ENCODE results near the gene CD1B.
"Not testable (repeated sequence)": the region's sequence is repeated elsewhere in the genome, so short reads cannot be mapped to it uniquely, and the experiment has no call there.

CD1B gene

DNA sequence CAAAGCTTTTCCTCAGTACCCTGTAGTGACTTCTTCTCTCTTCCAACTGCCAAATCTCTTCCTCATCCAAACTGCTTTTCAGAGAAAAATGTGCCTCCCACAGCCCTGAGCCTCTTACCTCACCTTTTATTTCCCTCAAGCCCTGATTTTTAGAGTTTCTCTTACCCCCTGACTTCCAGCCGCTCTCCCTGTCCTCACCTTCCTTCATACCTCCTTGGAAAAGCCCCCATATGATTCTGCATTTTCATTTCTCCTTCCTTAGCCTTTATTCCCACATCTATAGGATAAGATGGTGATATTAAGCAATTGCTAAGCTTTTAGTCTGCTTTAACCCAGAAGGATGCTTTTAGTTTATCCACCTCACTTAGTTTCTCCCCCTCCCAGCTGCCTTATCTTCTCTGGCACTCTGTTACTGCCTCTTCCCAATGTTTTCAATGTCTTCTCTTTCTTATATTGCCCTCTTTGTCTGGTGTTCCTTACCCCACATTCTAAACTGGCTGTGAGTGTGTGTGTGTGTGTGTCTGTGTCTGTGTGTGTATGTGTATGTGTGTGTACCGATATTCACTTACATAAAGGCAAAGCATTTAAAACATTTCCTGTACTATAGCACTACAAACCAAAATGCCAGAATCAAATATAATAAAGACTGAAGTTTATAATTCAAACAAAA lies at the start of gene CD1B:
Gene CD1B, minus strand, starts transcription at position 51 of the 670 bp plus-strand sequence. CDS start 108 bp downstream, outside the sequence.
- DNase-seq = no peak

GRCh38 chr1:158374860-158375259 lies 43.5 kb upstream of the CD1B start:
- DNase-seq = peak; percentile 18

DNA sequence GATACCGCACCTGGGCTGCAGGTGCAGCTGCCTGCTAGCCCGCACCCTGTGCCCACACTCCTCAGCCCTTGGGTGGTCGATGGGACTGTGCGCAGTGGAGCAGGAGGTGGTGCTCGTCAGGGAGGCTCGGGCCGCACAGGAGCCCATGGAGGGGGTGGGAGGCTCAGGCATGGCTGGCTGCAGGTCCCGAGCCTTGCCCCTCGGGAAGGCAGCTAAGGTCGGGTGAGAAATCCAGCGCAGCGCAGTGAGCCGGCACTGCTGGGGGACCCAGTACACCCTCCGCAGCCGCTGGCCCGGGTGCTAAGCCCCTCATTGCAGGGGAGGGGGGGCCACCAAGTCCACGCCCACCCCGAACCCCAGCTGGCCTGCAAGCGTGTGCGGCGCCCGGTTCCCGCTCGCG lies 42.8 kb upstream of the CD1B start:
- not testable (repeated sequence) for DNase-seq

GRCh38 chr1:158371188-158371953 lies 40.0 kb upstream of the CD1B start:
- DNase-seq = no peak

DNA sequence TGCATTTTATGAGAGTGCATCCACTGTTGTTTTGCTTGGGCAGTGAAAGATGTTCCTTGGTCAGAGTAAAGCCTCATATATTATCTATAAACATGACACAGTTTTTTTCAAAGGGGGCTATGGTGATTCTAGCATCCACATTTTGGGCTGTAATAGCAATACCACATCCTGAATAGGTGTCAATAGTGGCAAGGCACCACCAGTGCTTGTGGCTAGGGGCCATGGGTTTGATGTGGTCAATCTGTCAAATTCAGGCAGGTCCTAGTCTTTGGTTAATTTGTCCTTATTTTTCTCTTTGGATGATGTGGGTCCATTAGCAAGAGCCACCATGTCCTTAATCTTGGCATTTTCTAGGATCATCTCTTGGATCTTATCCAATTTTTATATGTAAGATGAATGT lies 35.5 kb upstream of the CD1B start:
- DNase-seq = no peak

DNA sequence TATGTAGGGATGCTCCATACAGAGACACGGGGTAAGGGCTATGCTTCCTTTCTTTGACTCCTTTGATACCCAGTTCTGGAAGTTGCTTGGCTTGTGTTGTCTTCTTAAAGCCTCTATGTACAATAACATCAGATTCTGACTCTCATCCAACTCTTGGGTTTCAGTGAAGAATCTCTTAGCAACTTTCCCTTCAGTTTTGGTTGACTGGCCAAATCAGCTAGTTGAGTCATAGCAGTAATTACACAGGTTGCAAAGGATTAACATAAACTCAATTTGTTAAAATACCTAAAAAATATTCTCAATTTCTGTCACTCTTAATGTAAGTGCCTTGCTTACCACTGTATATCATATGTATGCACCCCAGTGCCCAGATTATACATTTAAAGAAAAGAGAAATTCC lies 31.6 kb upstream of the CD1B start:
- DNase-seq = no peak

DNA sequence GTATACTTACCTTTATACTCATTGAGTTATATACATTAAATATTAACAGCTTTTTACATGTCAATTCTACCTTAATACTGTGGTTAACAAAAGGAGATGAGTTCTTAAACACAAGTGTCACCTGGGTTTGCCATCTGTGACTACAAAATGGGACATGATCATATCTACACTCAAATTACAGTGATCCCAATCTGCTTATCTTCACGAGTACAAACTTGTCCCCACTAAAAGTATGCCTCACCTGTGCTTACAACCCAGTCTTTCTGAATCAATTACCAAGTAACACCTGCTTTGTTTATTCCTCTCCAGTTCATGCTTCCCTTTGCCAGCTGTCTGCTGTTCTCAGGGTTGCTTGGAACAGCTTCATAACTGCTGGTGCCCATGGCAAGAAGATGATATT lies 31.2 kb upstream of the CD1B start:
- DNase-seq = no peak

DNA sequence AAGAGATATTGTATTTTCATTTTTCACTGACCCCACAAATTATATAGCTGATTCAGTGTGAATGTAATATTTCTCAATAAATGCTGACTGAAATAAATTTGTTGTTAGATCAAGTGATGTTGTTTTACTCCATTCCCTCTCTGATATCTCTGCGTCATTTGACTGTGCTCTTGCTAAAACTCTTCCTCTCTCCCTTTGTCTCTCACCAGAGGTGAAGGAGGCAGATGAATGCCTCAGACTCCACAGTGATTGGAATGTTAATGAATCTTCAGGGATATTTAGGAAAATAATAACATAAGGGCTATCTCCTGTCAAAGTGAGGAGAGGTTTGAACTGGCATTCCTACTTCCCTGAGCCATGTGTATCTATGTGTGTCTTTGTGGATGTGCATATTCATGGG lies 26.1 kb upstream of the CD1B start:
- no peak for DNase-seq

DNA sequence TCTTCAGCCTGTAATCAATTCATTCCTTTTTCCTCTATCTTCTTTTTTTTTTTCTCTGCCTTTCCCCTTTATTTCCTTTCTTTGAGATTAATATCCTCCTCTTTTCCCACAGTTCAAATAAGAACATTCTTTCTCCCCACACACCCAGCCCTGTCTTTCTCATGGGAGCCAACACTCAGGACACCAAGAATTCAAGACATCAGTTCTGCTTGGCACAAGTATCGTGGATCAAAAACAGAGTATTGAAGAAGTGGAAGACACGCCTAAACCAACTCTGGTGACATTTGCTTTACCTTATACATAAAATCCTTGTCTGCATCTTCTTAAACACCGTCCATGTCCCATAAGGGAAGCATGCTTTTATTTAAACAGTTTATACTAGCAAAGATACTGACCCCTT lies 25.3 kb upstream of the CD1B start:
- no peak for DNase-seq

DNA sequence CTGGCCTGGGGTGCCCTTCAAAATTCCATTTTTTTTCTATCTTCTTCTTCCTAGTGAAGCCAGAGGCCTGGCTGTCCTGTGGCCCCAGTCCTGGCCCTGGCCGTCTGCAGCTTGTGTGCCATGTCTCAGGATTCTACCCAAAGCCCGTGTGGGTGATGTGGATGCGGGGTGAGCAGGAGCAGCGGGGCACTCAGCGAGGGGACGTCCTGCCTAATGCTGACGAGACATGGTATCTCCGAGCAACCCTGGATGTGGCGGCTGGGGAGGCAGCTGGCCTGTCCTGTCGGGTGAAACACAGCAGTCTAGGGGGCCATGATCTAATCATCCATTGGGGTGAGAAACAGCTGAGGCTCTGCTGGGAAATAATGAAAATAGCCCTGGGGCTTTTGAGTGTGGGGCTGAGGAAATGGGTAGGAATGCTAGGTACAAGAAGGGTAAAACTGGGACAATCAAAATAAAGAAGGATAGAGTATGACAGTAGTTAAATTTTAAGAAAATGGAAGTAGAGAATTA lies 24.5 kb upstream of the CD1B start:
- no peak for DNase-seq

- no peak for DNase-seq
Observed at GRCh38 chr1:158354255-158354654, 22.9 kb upstream of the CD1B start.

GRCh38 chr1:158353303-158354075 lies 22.2 kb upstream of the CD1B start, which contains the start of gene CD1E:
TSS of gene CD1E (plus strand) at chr1:158353894. CDS start at chr1:158353989, 95 bp downstream.
- DNase-seq = no peak

DNA sequence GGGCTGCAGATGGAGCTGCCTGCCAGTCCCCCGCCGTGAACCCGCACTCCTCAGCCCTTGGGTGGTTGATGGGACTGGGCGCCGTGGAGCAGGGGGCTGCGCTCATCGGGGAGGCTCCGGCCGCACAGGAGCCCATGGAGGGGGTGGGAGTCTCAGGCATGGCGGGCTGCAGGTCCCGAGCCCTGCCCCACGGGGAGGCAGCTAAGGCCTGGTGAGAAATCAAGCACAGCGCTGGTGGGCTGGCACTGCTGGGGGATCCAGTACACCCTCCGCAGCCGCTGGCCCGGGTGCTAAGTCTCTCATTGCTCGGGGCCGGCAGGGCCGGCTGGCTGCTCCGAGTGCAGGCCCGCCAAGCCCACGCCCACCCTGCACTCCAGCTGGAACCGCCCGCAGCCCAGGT lies 17.6 kb upstream of the CD1B start:
- DNase-seq = not testable (repeated sequence)

DNA sequence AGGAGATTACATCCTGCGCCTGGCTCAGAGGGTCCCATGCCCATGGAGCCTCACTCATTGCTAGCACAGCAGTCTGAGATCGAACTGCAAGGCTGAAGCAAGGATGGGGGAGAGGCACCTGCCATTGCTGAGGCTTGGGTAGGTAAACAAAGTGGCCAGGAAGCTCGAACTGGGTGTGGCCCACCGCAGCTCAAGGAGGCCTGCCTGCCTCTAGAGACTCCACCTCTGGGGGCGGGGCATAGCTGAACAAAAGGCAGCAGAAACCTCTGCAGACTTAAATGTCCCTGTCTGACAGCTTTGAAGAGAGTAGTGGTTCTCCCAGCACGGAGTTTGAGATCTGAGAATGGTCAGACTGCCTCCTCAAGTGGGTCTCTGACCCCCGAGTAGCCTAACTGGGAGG lies 5.1 kb upstream of the CD1B start:
- DNase-seq = peak; percentile 29

DNA sequence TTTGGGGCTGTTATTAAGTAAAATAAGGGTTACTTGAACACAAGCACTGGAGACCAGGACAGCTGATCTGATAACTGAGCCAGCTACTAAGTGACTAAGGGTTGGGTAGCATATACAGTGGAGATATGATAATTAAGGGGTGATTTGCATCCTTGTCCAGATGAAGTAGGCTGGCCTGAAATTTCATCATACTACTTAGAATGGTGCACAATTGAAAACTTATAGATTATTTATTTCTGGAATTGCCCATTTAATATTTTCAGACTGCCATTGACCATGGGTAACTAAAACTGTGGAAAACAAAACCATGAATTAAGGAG lies 3.8 kb upstream of the CD1B start:
- DNase-seq = peak; percentile 46

DNA sequence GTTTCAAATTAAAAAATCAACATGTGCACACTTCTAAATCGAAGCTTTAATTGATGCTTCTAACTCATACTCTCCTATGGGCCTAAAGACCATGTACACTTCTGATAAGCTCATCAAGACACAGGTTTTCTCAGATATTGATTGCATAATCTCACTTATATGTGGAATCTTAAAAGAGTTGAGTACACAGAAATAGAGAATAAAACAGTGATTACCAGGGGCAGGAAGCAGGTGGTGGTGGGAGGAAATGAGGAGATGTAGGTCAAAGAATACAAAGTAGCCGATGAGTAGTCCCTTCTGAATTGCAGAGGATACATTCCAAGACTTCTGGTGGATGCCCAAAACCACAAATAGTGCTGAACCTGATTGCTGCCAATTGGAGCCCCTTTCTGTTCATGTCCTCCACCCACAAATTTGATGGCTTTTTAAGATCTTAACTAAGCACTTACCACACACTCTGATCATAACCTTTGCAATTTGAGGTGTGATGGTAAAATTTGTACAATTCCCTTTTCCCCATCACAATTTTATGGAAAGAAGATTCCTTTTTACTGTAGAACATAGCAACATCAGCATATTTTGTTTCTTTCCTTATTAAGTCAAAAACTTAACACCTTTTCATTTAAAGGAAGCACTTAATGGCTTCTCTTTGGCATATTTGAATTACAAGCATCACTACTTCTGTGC lies 3.3 kb upstream of the CD1B start:
- DNase-seq = peak; percentile 28

DNA sequence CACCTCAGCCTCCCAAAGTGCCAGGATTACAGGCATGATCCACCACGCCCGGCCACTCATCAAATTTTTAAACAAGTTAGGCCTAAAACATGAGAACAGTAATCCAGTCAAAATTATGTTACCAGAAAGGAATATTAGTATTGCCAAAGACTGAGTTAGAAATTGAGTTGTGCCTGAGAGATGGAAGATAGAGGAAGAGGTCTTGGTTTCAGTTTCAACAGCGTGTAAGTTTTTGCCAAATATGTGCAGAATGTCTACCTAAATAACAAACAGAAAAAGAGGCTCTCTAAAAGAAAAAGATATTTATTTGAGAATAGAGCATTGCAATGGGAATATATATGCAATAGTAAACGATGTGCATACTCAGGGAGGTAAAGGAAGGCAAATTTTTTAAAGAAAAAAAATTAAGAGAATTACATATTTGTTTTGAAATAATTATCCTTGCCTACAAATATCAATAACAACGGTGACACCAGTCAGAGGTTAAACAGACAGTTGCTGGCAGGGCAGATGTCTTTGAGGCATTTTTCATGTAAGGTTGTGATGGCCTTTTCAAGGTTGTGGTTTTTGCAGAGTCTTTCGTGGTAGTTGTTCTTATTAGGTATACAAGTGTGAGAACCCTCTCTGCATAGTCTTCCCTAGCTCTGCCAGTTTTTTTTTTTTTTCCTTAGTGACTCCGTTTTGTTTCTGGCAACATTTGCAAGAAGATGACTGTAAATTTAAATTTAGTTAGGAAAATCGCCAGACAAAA lies 2.2 kb upstream of the CD1B start:
- DNase-seq = peak; percentile 54

- no peak for DNase-seq
Observed at GRCh38 chr1:158331106-158331425, 265 bp downstream of the CD1B start.

GRCh38 chr1:158330391-158331105 lies 783 bp downstream of the CD1B start:
- DNase-seq = no peak

DNA sequence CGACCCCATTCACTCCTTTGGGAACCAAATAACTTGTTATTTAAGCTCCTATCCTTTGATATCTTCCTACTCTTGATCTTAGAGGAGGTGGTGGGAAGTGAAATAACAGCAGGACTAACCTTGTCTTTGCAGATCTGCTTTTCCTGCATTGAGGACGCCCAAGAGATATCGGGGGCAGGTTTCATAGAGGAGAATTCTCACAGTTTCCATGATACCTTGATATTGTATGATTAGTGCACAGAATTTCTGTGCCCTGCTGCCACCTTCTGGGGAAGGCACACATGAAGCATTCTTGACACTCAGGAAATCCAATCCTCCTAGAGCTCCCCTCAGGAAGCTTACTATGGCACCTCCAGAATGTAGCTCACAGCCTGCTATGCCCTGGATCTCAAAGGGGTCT lies 1.6 kb downstream of the CD1B start:
- peak; percentile 72 for DNase-seq

DNA sequence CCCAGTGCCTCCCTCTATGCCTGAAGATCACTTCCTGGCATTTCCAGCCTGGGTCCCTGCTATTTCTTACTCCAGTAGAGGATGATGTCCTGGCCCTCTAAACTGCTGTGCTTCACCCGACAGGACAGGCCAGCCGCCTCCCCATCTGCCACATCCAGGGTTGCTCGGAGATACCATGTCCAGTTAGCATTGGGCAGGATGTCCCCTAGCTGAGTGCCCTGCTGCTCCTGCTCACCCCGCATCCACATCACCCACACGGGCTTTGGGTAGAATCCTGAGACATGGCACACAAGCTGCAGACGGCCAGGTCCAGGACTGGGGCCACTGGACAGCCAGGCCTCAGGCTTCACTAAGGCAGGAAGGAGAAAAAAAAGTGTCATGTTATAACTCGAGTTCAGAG lies 2.0 kb downstream of the CD1B start:
- no peak for DNase-seq

GRCh38 chr1:158328426-158328825 lies 2.9 kb downstream of the CD1B start:
- DNase-seq = no peak
